Stimulated activated naive CD4-positive, alpha-beta T cell treated with Interleukin-2 at 50 U/mL for 16 hours (primary cell): ENCODE measurements around the gene RNF212B.
A peak's percentile ranks its signal among the peaks of the same experiment; 100 is the strongest.
"Not testable (repeated sequence)": the region's sequence is repeated elsewhere in the genome, so short reads cannot be mapped to it uniquely, and the experiment has no call there.

ENCODE experiments used
- DNase-seq: peaks from one replicate; lab custom pipeline; 2025; lab: John Stamatoyannopoulos, UW

Gene RNF212B

DNA sequence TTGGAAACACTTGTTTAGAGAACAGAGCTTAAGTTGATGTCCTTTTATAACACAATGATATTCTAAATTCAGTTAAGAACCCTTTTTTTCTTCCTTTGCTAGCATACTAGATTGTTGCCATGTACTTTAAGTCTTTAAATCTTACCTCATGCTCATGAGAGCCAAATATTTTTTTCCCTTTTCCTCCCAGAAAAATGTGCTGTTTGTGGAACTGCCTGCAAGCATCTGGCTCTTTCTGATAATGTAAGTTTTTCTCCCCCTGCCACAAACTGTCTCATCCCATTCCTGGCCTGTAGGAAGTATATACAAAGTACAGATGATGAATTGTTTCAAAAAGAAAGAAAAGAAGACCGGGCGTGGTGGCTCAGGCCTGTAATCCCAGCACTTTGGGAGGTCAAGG is 5.3 kb downstream of the RNF212B start:
- DNase-seq = no peak

- DNase-seq = no peak
Observed at GRCh38 chr14:23245282-23245681, 7.5 kb downstream of the RNF212B start.

DNA sequence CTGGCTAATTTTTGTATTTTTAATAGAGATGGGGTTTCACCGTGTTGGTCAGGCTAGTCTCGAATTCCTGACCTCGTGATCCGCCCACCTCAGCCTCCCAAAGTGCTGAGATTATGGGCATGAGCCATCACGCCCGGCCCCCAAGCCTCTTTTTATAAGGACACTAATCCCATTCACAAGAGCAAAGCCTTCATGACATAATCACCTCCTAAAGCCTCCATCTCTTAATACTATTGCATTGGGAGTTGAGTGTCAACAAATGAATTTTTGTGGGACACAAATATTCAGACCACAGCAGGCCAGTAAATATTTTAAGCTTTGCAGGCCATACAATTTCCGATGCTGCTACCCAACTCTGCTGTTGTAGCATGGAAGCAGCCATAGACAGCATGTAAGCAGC is 10.9 kb downstream of the RNF212B start:
- no peak for DNase-seq

DNA sequence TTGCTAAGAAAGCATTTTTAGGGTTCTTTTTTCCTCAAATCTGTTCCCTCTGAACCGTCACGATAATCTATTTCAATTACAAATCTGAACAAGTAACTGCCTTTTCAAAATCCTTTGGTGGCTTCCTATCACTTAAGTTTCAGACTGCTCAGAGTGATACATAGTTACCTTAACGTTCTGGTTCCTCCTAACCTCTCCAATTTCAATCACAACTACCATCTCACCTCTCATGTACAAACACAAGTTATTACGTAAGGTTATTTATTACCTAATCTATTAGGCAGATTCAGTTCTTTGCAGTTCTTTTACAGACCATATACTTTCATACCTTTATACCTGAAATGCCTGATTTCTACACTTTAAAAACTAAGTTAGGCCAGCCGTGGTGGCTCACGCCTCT is 12.1 kb downstream of the RNF212B start:
- DNase-seq = no peak

DNA sequence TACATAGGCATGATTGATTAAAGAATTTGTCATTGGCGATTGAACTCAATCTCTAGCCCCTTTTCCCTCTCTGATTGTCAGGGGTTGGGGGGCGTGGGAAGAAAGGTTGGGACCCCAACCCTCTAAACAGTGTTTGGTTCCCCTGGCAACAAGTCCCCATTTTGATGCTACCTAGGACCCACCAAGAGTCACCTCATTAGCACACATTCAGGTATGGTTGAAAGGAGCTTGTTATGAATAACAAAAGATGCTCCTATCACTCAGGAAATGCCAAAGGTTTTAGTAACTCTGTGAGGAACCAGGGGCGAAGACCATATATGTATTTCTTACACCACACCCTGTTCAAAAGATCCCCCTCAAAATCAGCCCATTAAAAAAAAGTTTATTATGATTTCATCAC is 14.3 kb downstream of the RNF212B start:
- no peak for DNase-seq

DNA sequence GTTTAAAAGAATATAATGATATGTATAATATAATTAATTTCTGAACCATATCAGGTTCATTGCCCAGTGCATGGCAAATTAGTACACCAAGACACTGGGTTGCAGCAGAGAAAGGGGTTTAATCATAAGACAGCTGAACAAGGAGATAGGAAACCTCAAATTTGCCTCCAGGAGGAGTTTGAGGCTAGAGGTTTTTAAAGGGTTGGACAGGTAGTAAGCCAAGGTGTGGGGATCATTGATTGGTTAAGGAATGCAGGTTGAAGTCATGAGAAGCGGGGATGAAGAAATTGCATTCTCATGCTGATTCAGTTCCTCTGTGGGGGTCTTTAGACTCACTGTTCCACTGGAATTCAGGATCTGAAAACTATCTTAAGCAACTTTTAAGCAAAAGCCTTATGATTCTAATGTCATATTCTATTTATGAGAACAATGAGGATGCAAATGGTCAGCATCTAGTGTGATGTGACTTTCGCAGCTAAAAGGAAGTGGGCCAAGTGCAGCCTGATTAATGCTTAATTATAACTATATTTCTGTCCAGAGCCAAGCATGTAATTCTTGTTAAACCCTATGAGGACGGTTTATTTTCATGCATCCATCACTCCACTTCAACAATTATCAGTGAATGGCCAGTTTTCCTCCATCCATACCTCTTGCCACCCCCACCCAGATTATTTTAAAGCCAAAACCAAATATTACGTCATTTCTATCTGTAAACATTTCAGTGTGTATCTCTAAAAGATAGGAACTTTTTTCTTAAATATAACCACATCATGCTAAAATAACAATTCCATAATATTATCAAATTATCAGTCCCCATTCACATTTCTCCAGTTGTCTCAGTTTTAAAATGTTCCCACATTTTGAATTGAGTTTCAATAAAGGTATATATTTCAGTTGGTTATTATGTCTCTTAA is 14.9 kb downstream of the RNF212B start:
- no peak for DNase-seq

DNA sequence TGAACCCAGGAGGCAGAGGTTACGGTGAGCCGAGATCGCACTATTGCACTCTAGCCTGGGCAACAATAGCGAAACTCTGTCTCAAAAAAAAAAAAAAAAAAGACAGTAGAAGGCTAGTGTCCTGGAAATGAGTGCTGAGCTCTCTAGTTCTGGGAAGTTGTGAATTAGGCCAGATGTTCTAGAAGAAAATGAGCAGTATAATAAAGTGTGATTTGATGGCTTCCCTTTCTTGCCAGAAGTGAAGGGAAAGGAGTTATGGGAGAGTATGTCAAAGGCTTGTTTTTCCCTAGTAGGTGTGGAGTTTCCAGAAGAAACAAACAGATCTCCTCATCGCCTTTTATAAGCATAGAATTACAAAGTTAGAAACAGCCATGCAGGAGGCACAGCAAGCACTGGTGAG is 20.5 kb downstream of the RNF212B start:
- DNase-seq = no peak

- DNase-seq = no peak
Observed at GRCh38 chr14:23259426-23259825, 21.7 kb downstream of the RNF212B start.

- not testable (repeated sequence) for DNase-seq
Observed at GRCh38 chr14:23260849-23261248, 23.1 kb downstream of the RNF212B start.

- no peak for DNase-seq
Observed at GRCh38 chr14:23269193-23269592, 31.5 kb downstream of the RNF212B start.

GRCh38 chr14:23275412-23275811 is 37.7 kb downstream of the RNF212B start:
- DNase-seq = no peak

GRCh38 chr14:23277189-23277588 is 39.5 kb downstream of the RNF212B start:
- DNase-seq = no peak

DNA sequence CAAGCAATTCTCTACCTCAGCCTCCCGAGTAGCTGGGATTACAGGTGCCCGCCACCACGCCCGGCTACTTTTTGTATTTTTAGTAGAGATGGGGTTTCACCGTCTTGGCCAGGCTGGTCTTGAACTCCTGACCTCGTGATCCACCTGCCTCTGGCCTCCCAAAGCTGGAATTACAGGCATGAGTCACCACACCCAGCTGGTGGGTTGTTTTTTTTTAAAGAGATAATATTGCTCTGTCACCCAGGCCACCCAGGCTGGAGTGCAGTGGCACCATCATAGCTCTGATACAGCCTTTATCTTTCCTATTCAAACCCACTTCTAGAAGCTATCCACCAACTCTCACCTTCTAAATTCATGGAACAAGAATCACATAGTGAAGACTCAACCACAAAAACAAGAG is 40.2 kb downstream of the RNF212B start:
- not testable (repeated sequence) for DNase-seq

DNA sequence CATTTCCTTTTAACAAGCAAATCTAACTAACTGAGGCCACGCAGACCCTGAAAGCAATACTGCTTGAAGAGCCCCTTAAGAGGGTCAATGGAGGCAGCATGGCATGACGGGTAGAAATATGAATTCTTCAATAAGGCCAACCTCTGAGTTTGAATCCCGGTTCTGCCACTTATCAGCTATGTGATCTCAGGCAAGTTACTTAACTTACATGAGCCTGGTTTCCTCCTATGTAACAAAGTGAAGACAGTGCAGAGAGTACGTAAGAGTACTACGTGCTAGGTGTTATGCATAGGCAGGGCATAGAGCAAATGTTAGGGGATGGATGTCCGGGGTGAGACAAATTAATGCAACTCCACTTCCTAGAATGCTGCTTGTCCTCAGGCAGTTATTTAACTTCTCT is 43.5 kb downstream of the RNF212B start:
- DNase-seq = no peak

GRCh38 chr14:23284654-23285529 is 47.2 kb downstream of the RNF212B start:
- no peak for DNase-seq

DNA sequence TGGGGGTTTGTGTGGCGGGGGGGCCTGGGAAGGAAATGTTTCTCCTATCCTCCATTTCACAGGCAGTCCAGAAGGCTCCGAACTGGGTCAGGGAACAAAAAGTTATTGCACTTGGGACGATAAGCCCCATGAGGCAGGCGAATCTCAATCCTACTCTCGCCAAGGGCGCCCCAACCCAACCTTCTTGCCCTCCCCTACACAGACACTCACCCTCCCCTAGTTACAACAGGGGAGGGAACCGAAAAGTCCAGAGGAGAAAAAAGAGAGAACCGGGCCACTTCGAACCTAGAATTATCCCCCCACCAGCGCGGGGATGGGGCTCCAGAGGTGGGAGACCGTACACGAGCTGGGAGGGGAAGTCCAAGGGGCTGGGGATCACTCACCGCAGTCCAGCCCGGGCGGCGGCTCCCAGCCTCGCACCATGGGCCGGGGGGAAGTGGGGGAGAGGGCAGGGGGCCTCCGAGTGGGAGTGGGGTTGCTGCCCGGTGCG is 47.8 kb downstream of the RNF212B start:
- DNase-seq = no peak

GRCh38 chr14:23286020-23286901 is 48.5 kb downstream of the RNF212B start, which contains the start of gene HOMEZ:
HOMEZ (minus strand) TSS chr14:23286132; CDS start chr14:23285952, 180 bp downstream.
- peak; percentile 99 for DNase-seq

- no peak for DNase-seq
Observed at GRCh38 chr14:23286902-23287479, 49.3 kb downstream of the RNF212B start.

- peak; percentile 20 for DNase-seq
Observed at GRCh38 chr14:23294734-23295561, 57.2 kb downstream of the RNF212B start.
